ENCODE results near the gene TLK1. TPM values are rescaled to one million over a fixed set of nuclear protein-coding genes. Genes with fewer than 3 reads are reported as not detected.

Gene TLK1
- total RNA-seq, 1 experiment from 2014 or later, result 12.9 TPM

DNA sequence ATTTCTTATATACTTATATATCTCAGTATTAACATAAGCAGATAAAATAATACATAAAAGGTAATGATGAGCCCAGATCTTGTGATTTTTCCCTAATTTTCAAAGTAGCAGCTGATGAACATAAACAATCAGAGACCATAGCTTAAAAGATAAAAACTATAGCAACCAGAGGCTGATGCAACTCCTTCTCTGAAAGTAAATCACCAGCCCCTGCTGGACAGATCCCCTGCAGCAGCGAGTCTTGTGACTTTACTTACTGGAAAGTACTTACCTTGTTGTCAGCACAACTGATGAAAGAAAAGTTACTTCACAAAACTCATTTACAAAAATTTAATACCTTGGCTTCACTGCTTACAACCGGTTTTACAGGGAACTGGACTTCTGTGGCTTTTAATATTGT, 164.4 kb downstream of the TLK1 start:
- in situ Hi-C loops (cut with HindIII; ENCODE audit: low pct_unique_long_range_greater_than_20kb, low sequenced_read_pairs), result no loop called here
- peak; percentile 7 for DNase-seq (ENCODE audit: low read depth, low spot score)

DNA sequence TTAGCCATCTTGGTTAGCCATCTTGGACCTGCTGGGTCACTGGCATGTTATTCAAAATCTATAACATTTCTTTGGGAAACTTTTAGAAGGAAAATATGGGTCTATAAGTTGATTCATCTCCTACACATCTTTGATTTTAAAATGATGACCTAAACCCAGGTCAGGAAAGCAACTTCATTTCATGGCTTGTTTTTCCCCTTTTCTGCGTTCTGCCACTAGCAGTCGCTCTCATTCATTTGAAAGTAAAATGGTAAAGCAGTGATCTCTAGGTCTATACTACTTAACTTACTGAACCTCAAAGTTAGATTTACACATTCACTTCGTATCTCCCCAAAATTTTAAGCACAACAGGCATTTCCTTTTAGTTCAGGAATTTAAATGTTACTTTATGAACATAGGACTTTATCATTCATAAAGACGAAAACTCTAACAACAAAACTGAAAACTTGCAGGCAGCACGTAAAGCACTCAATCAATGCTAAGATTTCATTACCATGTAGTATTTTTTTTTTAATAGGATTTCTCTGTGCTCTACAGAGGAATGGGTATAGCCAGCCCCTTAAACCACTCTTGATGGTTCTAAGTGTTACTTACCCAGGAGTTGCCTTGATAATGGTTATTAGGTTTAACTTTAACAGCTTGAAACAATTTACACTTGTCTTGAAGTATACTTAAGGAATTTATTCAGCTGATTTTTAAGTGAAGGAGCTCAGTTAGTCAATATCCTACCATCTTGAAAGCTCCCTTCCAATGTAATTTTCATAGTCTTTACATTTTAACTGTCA, 169.1 kb downstream of the TLK1 start:
- in situ Hi-C loops (cut with HindIII; ENCODE audit: low pct_unique_long_range_greater_than_20kb, low sequenced_read_pairs), result no loop called here
- DNase-seq (ENCODE audit: low read depth, low spot score), result peak; percentile 37

DNA sequence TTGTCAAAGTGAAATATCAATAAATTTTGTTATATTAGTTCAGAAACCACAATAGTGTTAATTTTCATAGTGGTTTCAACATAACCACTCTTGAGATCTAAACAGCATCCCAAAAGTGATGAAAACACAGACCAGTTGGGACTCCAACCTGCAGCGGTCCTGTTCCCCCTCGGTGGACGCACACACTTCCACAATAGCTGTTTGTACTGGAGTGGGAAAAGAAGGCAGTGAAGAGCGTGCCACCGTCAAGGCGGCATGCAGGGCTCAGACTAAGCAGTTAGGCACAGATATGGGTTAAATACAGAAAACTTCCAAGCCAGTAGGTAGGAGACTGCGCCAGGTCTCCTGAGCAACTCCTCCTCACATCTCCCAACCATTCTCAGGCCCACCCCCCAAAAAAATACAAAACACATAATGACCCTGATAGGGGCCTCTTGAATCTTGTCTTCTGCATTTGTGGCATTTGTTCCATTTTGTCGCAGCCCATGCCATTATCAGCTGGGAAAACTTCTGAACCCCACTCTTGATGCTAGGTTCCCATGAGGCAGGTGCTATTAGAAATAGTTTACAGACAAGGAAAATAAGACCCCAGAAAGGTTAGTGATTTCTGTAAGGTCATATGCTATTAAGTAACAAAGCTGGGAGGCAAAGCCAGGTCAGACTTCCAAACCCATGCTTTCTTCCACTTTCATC, 174.0 kb downstream of the TLK1 start:
- DNase-seq (ENCODE audit: low read depth, low spot score), result no peak
- in situ Hi-C loops (cut with HindIII; ENCODE audit: low pct_unique_long_range_greater_than_20kb, low sequenced_read_pairs), result no loop called here

DNA sequence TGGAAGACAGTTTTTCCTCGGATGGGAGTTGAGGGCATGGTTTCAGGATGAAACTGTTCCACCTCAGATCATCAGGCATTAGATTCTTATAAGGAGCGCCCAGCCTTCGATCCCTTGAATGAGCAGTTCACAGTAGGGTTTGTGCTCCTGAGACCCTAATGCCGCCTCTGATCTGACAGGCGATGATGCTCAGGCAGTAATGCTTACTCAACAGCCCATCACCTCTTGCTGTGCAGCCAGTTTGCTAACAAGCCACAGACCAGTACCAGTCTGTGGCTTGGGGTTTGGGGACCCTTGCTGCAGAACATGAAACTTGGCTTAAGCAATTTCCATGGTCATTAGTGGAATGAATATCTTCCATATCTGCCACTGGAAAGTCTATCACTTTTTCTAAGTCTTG, 175.3 kb downstream of the TLK1 start:
- in situ Hi-C loops (cut with HindIII; ENCODE audit: low pct_unique_long_range_greater_than_20kb, low sequenced_read_pairs), result no loop called here
- no peak for DNase-seq (ENCODE audit: low read depth, low spot score)

DNA sequence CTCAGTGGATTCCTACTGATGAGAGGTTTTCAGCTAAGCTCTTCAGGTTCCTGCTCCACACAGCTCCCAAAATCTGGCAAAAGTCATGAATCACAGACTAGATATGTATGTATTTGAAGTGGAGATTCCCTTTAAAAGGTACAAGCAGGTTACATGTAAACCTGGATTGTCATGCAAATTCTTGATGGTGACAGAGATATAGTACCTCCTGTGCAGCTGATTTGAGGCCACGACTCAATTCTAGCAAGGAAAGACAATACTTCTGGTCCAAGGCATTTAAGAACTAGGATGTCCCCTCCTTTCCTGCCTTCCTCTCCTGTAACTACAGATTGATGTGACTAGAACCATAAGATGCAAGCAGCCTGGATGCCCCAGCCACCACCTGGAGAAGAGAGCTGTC, 176.6 kb downstream of the TLK1 start:
- no peak for DNase-seq (ENCODE audit: low read depth, low spot score)
- in situ Hi-C loops (cut with HindIII; ENCODE audit: low pct_unique_long_range_greater_than_20kb, low sequenced_read_pairs), result no loop called here

DNA sequence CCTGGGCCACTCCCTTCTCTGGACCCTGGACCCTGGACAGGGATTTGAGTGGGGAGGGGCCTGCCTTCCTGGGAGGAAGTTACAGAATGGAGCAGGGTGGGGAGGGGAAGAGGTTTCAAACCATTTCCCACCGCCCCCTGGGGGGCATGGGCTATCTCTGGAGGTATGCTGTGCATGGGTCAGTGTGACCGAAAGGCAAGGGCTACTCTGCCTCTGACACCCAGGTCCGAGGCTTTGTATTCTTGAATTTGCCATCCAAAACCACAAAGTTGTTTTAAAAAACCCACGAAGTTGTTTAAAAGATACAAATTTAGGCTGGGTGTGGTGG, 184.8 kb downstream of the TLK1 start:
- in situ Hi-C loops (cut with HindIII; ENCODE audit: low pct_unique_long_range_greater_than_20kb, low sequenced_read_pairs), result no loop called here
- no peak for DNase-seq (ENCODE audit: low read depth, low spot score)

DNA sequence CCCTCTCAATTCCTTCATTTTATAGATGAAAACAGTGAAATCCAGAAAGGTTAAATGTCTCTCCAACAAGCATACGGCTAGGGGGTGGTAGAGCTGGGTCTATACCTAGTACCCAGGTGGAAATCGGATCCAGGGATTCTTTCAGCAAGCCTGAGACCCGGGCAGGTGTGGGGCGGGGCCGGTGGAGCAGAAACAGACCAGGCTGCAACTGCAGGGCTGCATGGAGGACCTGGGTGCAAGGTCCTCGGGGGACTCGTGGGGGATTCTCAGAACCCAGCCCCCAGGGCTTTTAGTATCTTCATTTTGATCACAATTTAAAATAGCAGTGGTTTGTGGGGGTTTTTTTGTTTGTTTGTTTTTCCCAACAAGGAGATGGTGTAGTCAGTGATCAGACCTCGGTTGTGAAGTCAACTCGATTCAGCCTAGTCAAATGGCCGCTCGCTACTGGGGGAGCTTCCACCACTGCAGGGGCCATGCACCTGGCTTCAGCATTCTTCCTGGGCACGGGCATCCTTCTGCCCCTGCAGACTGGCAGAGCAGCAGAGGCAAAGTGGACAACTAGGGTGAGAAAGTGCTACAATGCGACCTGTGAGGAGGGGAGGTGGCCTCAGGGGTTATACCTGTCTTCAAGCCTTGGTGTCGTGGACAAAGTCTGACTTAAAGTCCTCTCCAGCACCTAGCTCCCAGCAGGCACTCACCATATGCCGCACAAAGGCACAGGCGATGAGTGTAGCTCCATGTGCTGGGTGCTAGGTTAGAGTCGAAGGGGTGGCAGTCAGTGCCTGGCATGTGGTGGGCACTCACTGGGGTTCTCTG, 185.4 kb downstream of the TLK1 start:
- DNase-seq (ENCODE audit: low read depth, low spot score), result no peak
- in situ Hi-C loops (cut with HindIII; ENCODE audit: low pct_unique_long_range_greater_than_20kb, low sequenced_read_pairs), result no loop called here

DNA sequence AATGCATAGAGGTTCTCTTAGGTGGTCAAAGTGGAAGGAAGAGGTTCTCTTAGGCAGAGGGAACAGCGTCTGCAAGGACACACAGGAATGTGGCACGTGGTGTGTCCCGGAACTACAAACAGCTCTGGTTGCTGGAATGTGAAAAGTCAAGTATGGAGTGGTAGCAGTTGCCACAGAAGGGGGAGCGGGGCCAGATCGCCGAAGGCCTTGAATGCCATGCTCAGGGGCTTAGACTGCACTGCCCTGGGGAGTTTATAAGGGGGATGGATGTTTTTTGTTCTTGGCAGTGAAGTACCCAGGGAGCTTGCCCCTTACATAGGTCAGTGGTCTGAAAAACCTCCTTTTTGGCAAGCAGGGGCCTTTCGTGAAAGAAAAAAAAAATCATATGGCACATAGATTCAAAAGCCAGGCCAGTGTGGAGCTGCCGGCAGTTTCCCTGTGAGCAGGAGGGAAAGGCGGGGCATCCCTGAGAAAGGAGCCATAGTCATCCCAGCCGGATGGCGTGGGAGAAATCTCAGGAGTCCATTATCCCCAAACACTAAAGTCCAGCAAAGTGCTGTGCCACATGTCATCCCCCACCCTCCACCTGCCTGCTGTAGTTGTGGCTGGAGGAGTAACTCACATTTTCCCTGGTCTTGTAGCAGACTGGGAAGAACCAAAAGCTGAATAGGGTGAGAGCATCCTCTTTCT, 186.2 kb downstream of the TLK1 start:
- in situ Hi-C loops (cut with HindIII; ENCODE audit: low pct_unique_long_range_greater_than_20kb, low sequenced_read_pairs), result no loop called here

DNA sequence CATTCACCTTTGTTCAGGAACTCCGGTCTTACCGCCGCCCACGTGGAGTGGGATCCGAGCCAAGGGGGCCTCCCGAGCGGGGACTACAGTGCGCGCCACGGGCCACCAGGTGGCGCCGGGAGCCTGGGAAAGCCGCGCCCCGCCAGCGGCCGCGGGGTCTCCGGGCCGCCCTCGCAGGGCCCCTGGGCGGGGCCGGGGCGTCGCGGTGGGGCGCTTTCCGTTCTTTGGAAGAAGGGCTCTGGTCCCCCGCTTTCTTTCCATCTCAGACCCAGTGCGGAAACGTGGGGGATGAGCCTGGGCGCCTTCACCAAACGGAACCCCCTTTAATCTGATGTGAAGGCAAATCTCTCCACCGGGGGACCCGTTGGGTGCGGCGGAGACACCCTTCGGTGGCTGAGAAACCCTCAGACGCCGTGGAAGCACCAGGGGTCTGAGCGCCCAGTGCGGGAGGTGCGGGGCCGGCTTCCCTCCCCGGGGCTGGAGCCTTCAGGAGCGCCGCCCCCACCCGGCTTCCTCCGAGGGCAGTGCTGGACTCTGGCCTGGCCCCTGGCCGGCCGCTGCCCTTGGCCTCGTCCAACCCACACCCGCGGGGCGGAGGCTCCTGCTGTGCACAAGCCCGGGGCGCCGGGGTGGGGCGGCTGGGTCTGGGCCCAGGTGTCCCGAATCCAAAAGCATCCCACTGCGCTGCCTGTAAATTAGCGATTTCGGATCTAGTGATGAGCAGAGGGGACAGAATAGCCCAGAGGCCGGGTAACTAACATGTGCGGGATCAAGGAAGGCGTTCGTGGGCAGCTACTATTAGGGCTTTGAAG, 187.0 kb downstream of the TLK1 start:
- DNase-seq (ENCODE audit: low read depth, low spot score), result peak; percentile 70
- in situ Hi-C loops (cut with HindIII; ENCODE audit: low pct_unique_long_range_greater_than_20kb, low sequenced_read_pairs), result no loop called here

More for the DNA sequence above, 186.2 kb downstream of the TLK1 start:
- no peak for DNase-seq (ENCODE audit: low read depth, low spot score)

DNA sequence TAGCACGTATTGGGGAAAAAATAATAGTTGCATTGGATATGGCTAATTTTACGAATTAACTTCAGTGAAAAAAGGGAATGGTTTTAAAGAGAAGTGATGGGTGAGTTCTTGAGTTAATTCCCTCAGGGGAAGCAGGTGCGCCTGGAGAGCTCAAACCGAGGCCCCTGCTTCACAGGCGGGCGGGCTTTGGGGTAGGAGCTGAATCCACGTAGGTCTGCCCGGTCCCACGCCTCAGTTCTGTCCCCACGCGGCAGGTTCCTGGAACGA, 187.5 kb downstream of the TLK1 start:
- no peak for DNase-seq (ENCODE audit: low read depth, low spot score)
- in situ Hi-C loops (cut with HindIII; ENCODE audit: low pct_unique_long_range_greater_than_20kb, low sequenced_read_pairs), result no loop called here

DNA sequence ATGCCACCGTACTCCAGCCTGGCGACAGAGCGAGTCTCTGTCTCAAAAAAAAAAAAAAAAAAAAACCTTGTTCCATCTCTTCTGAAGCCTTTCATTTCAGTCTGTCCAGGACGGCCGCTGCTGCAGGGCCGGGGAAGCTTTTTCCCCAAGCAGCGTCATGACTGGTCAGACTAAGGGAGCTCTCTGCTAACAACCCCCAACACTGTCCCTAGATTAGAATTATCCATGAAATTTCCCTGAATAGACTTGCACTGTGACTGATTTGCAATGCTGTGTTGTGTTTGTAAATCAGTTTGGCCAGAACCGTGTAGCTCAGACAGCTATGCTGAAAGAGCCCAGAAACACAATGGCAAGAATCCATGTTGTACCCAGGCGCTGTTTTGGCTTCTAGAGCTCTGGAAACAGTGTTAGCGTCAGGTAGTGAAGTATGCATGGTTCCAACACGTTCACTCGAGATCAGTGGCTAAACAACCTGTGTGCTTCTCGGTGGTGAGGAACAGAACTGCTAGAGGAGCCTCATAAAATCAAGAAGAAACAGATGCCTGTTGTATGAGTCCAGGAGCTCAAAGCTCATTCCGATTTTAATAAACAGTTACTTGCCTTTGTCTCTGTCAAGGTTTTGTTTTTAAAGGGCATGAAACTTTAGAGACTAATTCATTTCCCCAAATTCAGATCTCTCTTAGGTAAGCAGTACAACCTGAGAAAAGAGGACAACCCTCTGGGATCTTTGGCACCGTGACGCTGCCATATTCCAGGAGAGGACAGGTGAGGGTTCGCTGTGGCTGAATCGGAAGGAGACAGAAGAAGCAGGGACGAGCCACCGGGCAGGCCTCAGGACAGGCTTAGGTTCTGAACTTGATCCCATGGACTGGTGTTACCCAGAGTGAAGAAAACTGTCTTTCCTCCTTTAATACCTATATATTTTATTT, 188.1 kb downstream of the TLK1 start:
- DNase-seq (ENCODE audit: low read depth, low spot score), result no peak
- in situ Hi-C loops (cut with HindIII; ENCODE audit: low pct_unique_long_range_greater_than_20kb, low sequenced_read_pairs), result no loop called here

DNA sequence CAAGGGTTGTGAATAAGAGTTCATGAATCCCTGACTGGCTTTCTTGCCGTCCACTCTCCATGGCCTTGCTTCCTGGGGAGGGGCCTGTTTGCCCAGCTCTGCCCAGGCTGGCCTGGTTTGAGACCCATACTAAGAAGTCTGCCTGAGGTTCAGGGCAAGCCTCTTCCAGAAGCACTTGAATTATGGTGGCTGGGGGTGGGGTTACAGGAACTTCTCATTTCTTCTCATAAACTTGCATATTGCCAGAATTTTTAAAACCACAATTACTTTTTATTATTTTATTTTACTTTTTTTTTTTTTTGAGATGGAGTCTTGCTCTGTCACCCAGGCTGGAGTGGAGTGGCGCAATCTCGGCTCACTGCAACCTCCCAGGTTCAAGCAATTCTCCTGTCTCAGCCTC, 189.6 kb downstream of the TLK1 start:
- in situ Hi-C loops (cut with HindIII; ENCODE audit: low pct_unique_long_range_greater_than_20kb, low sequenced_read_pairs), result no loop called here
- no peak for DNase-seq (ENCODE audit: low read depth, low spot score)

DNA sequence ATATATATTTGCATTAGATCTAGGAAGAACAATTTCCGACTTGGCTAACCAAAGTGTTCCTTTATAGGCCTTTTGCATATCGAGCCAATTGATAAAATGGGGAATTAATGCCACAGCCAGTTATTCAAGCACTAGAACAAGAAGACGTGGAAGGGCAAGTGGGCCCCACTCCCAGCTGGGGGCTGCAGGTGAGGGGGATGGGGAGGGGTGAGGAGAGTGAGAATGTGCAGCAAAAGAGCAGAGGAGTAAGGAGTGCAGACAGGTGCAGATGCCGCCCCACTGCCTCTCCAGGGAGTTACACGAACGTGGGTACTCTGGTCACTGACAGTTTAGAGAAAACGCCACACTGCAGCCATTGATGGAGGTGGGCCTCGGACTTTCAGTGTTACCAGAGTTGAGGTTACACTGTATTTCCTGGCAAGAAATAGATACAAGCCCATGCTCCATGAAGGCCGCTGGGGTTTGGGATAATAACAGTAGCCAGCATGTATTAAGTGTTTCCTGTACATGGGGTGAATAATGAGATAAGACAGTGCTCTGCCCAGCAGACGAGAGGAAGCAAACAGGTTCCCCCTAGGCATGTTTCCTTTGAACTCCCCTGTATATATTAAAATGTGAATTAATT, 190.7 kb downstream of the TLK1 start:
- in situ Hi-C loops (cut with HindIII; ENCODE audit: low pct_unique_long_range_greater_than_20kb, low sequenced_read_pairs), result no loop called here
- DNase-seq (ENCODE audit: low read depth, low spot score), result no peak

DNA sequence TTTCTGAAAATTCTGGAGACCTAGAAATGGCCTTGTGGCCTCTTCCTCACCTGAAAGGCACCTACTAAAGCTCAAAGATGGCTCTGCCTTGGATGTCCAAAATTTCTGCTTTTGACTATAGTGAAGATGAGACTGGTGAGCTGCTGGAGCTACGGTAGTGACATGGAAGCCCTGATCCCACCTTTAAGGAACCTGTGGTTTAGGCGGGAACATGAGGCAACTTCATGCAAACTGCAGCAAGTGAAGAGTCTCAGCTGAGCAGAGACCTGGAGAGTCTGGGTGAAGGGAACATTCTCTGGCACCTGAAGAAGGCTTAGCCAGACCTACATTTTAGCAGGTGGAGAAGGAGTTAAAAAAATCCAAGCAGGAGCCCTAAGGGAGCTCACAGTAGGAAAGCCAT, 191.7 kb downstream of the TLK1 start:
- in situ Hi-C loops (cut with HindIII; ENCODE audit: low pct_unique_long_range_greater_than_20kb, low sequenced_read_pairs), result no loop called here
- DNase-seq (ENCODE audit: low read depth, low spot score), result no peak

DNA sequence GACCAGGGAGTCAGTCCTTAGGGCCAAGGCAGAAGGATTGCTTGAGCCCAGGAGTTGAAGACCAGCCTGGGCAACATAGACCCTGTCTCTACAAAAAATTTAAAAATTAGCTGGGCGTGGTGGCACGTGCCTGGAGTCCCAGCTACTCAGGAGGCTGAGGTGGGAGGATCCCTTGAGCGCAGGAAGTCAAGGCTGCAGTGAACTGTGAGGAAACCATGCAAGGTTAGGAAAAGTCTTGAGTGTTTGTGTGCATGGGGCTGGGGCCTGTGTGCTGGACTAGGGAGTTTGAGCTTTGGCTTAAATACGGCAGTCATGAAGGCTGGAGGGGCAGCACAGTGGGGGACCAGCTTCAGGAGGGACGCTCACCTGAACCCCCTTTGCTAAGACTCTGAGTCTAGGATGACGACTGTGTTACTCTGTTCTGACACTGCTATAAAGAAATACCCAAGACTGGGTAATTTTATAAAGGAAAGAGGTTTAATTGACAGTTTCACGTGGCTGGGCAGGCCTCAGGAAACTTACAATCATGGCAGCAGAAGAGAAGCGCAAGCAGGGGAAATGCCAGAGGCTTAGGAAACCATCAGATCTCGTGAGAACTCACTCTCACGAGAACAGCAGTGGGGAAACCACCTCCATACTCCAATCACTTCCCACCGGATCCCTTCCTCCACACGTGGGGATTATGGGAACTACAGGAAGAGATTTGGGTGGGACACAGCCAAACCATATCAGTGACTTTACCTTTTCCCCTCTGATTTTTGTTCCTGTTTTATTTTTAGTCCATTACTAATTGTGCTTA, 192.3 kb downstream of the TLK1 start:
- in situ Hi-C loops (cut with HindIII; ENCODE audit: low pct_unique_long_range_greater_than_20kb, low sequenced_read_pairs), result no loop called here
- peak; percentile 14 for DNase-seq (ENCODE audit: low read depth, low spot score)
